ENCODE data around the gene CEACAM6.

CEACAM6 gene

GRCh38 chr19:41815301-41815700 is 60.0 kb downstream of the CEACAM6 start:
- no peak for TF ChIP-seq CTCF (conservative IDR thresholded peaks at IDR 0.05; ENCODE audit: low read depth, low read length)
- Histone ChIP-seq H4K20me1 (ENCODE audit: insufficient read depth) (no peaks in the 10 kb centered on the region), H2AFZ (ENCODE audit: low read depth) (no peak overlapping the region), H3K79me2 (ENCODE audit: insufficient read depth, low read depth) (no peaks in the 10 kb centered on the region), H3K4me2 (no peak overlapping the region), H3K27ac (no peak overlapping the region), H3K36me3 (ENCODE audit: insufficient read depth) (no peaks in the 10 kb centered on the region), H3K9ac (no peak overlapping the region), H3K27me3 (ENCODE audit: insufficient read depth, low read depth) (peaks cover 36% of the 10 kb centered on the region; the same call in 1 of the 2 replicates), H3K4me3 (IDR thresholded peaks at IDR 0.05; ENCODE audit: insufficient read depth, low read depth, low read length) (no peak overlapping the region), H3K4me1 (ENCODE audit: low read depth, poor library complexity, severe bottlenecking) (no peaks in the 10 kb centered on the region)

- TF ChIP-seq CTCF (conservative IDR thresholded peaks at IDR 0.05; ENCODE audit: low read depth, low read length) = no peak
- Histone ChIP-seq H2AFZ (ENCODE audit: low read depth) (no peak overlapping the region), H3K4me2 (no peak overlapping the region)
These were observed 61.4 kb downstream of the CEACAM6 start for GRCh38 chr19:41816761-41817160.

GRCh38 chr19:41821003-41821735 is 65.8 kb downstream of the CEACAM6 start:
- no peaks in the 10 kb centered on the region for H3K79me2 ChIP-seq (ENCODE audit: insufficient read depth, low read depth)
- H3K9ac ChIP-seq = no peak overlapping the region
- no peak overlapping the region for H3K27ac ChIP-seq
- no peaks in the 10 kb centered on the region for H4K20me1 ChIP-seq (ENCODE audit: insufficient read depth)
- H3K4me1 ChIP-seq (ENCODE audit: low read depth, poor library complexity, severe bottlenecking) = no peaks in the 10 kb centered on the region
- H3K27me3 ChIP-seq (ENCODE audit: insufficient read depth, low read depth) = peaks cover 53% of the 10 kb centered on the region; the same call in 1 of the 2 replicates
- no peak overlapping the region for H2AFZ ChIP-seq (ENCODE audit: low read depth)
- no peak overlapping the region for H3K4me2 ChIP-seq
- H3K4me3 ChIP-seq (IDR thresholded peaks at IDR 0.05; ENCODE audit: insufficient read depth, low read depth, low read length) = no peak overlapping the region
- peak; percentile 86 for TF ChIP-seq CTCF (conservative IDR thresholded peaks at IDR 0.05; ENCODE audit: low read depth, low read length)
- H3K36me3 ChIP-seq (ENCODE audit: insufficient read depth) = no peaks in the 10 kb centered on the region

More at GRCh38 chr19:41816761-41817160, 61.4 kb downstream of the CEACAM6 start:
- Histone ChIP-seq H3K4me3 (IDR thresholded peaks at IDR 0.05; ENCODE audit: insufficient read depth, low read depth, low read length) (no peak overlapping the region), H3K36me3 (ENCODE audit: insufficient read depth) (no peaks in the 10 kb centered on the region), H3K4me1 (ENCODE audit: low read depth, poor library complexity, severe bottlenecking) (no peaks in the 10 kb centered on the region), H4K20me1 (ENCODE audit: insufficient read depth) (no peaks in the 10 kb centered on the region), H3K79me2 (ENCODE audit: insufficient read depth, low read depth) (no peaks in the 10 kb centered on the region), H3K9ac (no peak overlapping the region), H3K27me3 (ENCODE audit: insufficient read depth, low read depth) (peaks cover 49% of the 10 kb centered on the region; the same call in 1 of the 2 replicates), H3K27ac (no peak overlapping the region)

Data from KMS-11 (cell line).